ENCODE results near the gene ADGRL2.

Gene ADGRL2

DNA sequence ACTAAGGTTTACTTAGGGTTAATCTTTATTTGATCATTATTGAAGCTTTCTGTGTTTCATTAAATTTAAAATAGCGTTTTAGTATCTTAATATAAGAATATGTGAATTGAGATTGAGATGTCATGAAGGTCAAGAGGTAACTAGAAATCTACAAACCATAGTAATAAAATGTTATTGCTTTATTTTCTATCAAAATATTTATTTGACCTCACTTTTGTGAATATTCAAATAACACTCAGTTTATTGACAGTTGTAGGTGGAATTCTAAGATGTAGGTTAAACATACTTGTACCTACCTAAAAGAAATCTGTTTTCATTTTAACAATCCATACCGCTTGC, 5.7 kb downstream of the ADGRL2 start:
- DNase-seq: no peak

GRCh38 chr1:81808760-81809159, 8.0 kb downstream of the ADGRL2 start:
- DNase-seq: no peak

DNA sequence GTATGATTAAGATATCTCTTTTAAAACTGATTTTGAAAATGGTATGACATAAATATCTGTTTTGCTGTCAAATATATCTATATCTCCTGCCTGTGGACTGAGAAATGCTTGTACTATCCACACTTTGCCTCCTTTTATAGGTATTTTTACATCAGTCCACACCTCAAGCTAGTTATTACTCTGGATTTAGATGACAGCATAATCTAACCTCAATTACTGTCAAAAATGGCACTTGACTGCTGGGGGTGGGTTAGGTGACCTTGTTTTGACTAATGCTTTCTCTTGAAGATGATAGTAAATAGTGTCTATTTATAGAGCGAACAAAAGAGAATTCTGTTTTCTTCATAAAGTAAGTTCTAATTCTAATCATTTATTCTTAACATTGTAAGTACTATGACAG, 9.1 kb downstream of the ADGRL2 start:
- DNase-seq: no peak

DNA sequence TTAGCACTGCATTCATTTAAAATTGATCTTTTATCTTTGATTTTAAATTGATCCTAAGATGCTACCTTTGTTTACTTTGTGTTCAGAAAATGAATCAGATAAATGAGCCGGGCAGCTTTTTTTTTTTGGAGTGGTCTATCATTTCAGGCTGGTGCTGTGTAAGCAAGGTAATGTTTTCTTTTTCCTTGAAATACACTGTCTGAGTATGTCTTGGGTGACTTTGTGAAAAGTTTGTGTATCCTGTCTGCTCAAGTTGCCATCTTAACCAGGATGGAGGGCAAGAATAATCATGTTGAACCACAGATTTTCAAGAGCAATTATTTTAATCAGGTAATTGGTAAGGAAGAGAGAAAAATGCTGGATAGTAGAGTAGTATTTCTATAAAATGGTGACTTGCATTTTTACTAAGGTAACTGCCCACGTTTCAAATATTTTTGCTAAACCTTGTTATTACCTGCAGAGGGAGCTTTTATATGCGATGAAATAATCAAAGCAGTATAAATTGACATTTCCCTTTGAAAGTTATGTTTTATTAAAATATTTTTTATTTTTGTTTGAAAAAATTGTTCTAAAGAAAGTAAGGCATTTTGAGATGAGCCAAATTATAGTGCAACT, 11.1 kb downstream of the ADGRL2 start:
- DNase-seq: no peak

DNA sequence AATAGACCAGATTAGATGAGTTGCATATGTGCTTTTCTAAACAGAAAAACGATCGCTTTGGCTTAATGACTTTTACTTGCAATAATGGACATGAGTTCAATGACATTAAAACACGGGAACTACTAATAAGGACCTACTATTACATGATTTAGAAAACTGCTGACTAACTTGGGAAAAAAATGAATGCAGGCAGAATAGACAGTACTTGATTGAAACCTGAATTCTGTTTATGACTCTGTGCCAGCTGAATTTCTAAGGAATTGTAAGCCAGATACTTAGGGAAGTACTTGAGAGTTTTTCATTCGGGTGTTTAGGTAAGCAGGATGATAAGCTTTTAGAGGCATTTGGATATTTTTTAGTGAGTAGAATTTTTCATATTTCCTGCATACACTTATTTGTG, 12.0 kb downstream of the ADGRL2 start:
- no peak for DNase-seq

DNA sequence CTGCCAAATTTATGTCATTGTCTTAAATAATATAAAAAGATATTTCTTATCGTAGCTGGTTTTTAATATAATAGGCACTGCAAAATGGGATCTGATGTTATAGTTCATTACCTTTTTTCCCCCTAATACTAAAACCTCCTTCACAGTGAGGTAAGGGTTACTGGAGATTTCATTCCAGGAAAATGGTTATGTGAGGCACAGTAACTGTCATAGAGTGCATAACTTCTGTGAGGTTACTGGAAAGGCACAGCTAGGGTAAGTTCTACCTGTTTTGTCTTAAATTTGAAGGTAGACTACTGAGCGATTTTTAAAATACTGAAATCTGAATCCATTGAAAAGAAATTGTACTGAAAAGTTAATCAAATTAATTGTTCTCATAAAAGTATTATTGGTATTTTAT, 13.0 kb downstream of the ADGRL2 start:
- DNase-seq: no peak

- no peak for DNase-seq
These were observed 18.9 kb downstream of the ADGRL2 start for GRCh38 chr1:81819613-81820012.

DNA sequence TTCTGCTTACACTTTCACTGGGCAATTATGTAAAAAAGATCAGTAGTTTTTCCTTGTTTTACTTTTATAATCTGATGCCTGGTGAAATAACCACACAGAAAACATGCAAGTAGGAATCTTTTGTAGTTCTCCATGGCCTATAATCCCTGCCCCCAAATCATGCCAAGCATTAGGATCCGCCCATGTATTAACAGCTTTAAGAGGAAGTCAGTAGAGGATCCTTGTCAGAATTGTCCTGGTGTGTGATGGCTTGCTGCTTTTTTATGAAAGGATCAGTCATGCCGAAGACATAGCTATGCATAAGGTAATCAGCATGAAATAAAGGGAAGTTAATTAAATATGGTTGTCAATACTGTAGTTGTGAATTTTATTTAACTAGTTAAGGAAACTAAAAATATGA, 20.0 kb downstream of the ADGRL2 start:
- DNase-seq: no peak

DNA sequence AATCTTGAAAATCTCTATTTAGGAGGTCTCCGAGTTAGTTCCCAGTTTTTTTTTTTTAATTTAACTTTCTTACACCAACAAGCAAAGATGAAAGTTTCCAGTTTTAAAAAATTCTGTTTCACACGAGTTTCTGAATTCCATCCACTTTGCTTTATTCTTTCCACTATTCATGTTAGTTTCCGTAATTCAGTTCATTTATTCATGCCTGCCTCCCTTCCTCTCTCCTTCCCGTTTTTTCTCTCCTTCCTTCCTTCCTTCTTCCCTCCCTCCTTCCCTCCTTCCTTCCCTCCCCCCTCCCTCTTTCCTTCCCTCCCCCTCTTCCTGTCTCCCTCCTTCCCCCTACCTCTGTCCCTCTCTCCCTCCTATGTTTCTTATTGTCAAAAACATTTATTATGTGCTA, 22.3 kb downstream of the ADGRL2 start:
- no peak for DNase-seq

DNA sequence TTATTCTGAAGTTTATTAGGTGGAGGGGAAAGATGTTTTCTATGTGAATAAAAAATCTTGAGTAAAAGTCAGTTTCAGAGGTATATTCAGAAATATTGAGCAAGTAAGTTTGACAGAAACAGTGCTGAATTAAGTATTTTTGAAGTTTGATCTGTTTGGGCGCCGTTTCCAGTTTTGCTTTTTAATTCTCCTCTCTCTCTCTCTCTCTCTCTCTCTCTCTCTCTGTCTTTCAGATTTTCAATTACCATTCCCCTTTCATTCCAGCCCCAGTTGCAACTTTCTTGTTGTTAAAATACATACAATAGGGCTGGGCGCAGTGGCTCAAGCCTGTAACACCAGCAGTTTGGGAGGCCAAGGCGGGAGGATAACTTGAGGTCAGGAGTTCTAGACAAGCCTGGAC, 24.0 kb downstream of the ADGRL2 start:
- no peak for DNase-seq

DNA sequence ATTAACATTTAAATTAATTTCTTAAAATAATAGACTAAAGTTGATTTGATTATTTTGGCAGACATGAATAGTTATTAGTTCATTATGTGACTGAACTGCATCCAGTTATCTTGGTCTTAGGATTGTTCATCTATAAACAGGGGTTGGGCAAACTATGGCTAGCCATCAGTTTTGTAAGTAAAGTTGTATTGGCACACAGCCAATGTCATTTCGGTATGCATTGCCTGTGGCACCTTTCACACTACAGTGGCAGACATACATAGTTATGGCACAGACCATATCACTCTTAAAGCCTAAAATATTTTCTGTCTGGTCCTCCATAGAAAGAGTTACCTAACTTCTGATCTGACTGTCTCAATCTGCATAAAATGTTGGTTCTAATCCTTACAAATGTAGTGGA, 27.2 kb downstream of the ADGRL2 start:
- DNase-seq: no peak

DNA sequence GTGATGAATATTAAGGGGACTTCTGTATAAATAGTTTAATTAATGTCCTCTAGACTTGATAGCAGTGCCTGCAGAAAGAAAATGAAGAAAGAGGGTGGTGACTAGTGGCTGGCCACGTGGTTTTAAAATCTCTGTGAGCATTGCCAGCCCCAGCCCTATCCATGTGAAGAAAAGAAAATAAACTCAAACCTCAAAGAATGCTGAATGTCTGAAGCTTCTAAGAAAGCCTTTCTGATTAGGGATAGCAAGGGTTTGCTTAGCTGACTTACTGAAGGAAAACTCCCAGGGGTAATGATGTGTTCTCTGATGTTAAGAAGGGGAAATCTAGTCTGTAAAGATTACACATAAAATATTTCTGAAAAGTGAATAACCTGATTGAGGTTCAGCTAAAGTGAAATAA, 31.8 kb downstream of the ADGRL2 start:
- DNase-seq: no peak

DNA sequence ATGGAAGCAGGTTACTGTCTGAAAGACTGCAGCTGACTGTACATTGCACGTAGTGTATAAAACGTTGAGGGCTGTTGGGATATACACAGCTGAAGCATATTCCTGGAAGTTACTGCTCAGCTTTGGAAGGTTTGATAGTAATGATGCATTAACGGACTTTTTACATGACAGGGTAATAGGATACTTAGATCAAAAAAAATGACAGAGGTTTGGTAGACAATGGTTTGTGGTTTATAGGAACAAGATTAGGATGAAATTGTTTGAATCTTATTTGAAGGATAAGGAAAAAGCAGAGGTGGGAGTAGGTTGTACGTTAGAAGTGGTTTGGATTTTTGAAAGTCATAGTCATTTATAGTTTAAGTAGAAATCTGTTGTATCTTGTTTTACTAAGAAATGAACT, 33.0 kb downstream of the ADGRL2 start:
- no peak for DNase-seq

GRCh38 chr1:81834268-81834667, 33.5 kb downstream of the ADGRL2 start:
- no peak for DNase-seq

- no peak for DNase-seq
These were observed 34.4 kb downstream of the ADGRL2 start for GRCh38 chr1:81834921-81835698.

GRCh38 chr1:81836007-81836626, 35.4 kb downstream of the ADGRL2 start:
- DNase-seq: no peak

DNA sequence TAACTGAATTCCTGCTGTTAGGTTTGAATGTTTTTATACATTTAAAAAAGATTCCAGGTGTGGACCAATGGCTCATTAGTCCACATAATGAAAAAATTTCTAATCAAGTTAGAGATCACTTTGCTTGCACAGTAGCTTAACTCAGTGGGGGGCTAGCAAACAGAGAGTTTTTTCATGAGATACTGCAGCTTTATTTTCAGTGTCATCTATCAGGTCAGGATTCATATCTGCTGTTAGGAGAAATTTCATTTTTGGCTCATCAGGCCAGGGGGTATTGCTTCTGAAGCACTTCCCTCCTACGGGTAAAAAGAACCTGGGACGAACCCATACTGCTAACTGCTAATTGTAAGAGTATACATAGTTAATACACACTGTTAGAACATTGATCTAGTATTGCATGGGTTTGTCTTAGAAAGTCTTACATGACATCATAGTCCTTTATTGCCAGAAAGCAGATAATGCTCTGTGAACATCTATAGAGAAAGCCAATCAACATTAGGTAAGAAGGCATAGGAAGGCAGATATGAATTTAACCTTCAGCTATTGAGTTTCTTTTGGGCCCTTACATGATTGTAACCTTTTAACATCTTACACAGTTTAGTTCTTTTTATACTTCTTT, 38.0 kb downstream of the ADGRL2 start:
- no peak for DNase-seq

GRCh38 chr1:81840805-81841204, 40.1 kb downstream of the ADGRL2 start:
- no peak for DNase-seq

GRCh38 chr1:81841795-81842194, 41.1 kb downstream of the ADGRL2 start:
- no peak for DNase-seq

DNA sequence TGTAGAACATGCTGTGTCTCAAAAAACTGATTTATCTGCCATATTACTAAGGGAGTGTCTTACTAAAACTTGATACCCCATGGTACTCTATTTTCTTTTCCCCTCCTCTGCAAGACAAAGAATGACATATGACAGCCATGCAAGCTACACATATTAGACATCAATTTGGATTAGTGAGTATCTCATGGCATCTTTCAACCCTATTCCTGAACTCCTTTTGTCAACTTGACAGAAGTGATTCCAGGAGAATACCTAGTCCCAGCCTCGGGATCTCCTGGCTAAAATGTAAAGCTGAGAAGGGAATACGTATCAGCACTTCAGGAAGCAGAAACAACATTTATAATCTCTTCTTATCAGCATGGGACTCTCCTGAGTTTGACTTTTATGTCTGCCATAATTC, 43.7 kb downstream of the ADGRL2 start:
- no peak for DNase-seq

DNA sequence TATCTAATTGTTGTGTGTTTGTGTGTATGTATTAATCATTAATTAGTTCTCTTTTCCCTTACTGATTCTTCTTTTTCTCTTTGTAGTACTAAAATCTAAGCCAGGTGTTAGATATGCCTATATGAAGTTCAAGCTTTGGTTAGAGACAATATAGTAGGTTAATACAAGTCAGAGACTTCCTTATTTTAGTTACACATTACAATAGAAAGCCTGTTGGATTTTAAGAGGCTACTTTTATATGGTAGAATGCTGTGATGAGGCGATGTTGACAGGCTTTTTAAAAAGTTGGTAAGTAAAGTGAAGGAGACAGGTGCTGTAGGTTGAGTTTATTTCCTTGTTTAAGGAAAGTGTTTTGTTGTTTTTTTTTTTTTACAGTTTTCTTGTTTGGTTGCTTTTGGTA, 45.9 kb downstream of the ADGRL2 start:
- no peak for DNase-seq

DNA sequence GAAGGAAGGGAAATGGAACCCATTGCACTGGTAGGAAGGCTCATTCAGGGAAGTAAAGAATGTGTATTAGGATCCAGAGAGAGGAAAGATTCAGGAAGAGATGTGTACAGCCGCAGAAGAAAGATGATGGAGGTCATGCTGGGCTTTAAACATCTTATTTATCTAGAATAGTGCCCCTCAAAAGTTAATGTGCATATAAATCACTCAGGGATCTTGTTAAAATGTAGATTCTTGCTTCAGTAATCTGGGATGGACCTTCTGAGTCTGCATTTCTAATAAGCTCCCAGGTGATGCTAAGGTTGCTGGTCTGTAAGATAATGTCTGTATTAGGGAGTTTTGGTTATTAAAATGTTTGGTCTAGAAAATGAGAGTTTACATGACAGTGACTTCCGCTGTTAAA, 46.3 kb downstream of the ADGRL2 start:
- DNase-seq: no peak

GRCh38 chr1:81848880-81849682, 48.3 kb downstream of the ADGRL2 start:
- no peak for DNase-seq
